Eye (tissue), 1 donor: ENCODE measurements around the gene CFC1B.
"Not testable (repeated sequence)": the region's sequence is repeated elsewhere in the genome, so short reads cannot be mapped to it uniquely, and the experiment has no call there.

Experiments used
- DNase-seq: peaks from one replicate; pipeline ENCODE4 v3.0.0-alpha.2; 2015

CFC1B gene

DNA sequence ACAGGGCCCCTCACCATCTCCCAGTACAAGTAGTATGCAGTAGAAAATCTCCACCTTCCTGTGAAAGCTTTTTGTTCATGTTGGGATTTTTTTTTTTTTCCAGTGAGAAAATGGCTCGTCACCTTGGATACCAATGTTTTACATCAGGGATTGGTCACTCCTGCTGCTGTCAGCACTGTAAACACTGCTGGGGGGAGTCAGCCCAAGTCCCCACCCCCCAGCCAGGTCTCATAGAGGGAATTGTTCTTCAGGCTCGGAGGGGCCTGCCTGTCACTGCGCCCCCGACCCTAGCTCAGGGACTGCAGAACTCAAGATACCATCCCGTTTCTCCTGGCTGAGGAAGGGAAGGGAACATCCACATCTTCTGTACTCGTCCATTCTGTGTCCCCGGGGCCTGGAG lies at the start of gene CFC1B:
TSS of gene CFC1B (plus strand) at position 231 of the 400 bp plus-strand sequence. CDS start 263 bp downstream, outside the sequence.
- DNase-seq = not testable (repeated sequence)

DNA sequence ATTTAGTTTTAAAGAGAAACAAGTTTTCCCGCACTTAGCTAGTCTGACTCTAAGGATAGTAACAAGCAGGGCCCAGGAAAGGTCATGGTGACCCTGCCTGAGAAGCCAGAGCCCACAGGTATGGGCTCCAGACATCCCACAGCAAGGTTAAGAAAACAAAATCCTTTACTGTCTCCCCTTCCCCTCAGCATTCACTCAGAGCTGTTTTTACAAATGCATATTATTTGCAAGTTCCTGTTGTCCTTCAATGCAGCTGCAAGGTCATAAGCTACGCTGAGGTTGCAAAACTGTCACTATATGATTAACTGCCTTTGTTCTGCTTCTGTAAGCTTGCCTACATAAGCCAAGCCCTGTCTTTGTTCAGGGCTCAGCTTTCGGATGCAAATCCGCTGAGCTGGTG lies 29.9 kb upstream of the CFC1B start:
- DNase-seq = not testable (repeated sequence)

DNA sequence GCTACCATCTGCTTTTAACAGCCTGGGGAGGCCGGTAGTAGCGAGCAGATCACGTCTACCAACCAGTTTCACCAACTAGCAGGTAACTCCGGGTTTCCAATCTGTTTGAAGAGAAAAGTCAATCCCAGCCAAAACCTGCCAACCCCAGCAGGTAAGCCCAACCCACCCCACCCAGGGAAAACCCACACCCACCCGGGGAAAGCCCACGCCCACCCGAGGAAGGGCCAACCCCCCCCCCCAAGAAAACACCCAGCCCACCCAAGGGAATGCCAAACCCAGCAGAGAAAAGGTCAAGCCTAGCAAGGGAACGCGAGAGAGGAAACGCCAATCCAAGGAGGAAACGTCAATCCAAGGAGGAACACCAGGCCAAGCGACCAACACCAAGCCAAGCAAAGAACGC lies 11.8 kb upstream of the CFC1B start, which contains the start of gene POTEI:
TSS of gene POTEI (minus strand) at position 101 of the 400 bp plus-strand sequence. CDS start at position 8, 93 bp downstream.
- not testable (repeated sequence) for DNase-seq

DNA sequence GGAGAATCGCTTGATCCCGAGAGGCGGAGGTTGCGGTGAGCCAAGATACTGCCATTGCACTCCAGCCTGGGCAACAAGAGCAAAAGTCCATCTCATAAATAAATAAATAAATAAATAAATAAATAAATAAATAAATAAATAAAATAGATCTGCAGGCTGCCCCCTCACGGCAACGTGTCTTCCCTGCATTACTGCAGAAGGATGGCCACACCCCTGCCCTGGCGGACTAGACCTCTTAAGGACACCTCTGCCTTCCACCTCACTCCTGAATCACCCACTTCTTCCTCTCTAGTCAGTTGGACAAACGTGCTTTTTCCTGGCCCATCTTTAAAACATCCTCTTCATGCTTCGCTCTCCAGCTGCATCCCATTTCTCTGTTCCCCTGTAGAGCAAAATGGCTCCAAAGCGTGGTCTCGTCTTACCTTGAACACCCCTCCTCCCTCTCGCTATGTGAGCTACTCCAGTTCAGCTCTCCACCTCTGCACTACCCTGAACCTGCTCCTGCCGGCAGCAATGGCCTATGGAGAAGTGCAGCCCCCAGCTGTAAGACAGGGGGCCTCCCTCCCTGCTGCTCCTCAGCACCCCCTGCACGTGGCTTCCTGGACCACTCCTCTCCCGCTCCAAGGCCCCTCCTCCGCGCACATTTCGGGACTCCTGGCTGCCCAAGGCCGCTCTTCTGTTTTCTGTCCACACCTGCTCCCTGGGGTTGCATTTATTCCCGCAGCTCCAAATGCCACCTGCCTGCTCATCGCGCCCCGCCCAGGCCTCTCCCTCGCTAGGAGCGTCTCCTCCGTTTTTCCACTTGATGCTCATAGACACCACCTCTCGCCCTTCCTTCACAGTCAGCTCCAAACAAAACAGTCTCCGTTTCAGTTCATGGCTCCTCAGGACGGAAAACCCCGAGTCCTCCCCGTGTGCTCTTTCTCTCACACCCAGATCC lies 9.9 kb upstream of the CFC1B start:
- DNase-seq = not testable (repeated sequence)

- not testable (repeated sequence) for DNase-seq
These were observed 9.1 kb upstream of the CFC1B start for GRCh38 chr2:130511747-130512451.

DNA sequence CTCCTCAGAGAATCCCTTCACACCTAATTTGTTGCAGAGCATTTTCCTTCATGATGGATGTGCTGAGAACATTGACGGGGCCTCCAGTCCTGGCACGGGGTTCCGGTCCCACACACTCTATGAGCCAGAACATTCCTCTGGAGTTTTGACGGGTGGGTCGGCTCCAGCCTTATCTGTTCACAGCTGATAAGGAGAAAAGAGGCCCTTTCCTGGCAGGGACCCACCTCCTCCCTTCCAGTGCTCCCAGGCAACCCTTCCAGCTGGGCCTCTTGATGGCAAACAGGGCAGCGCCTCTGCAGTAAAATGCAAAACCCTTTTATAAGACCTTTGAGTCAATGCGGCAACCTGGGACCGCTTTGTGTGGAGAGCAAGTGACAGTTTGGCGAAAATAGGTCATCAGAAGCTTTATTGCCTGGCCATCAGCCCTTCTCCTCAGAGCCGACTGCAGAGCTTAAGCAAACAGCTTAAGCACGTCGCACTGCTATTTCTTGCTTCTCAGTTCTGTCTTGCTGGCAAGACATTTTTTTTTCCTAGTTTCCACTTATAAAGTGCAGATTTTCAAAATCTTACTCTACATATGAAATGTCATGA lies 2.4 kb upstream of the CFC1B start:
- DNase-seq = not testable (repeated sequence)

DNA sequence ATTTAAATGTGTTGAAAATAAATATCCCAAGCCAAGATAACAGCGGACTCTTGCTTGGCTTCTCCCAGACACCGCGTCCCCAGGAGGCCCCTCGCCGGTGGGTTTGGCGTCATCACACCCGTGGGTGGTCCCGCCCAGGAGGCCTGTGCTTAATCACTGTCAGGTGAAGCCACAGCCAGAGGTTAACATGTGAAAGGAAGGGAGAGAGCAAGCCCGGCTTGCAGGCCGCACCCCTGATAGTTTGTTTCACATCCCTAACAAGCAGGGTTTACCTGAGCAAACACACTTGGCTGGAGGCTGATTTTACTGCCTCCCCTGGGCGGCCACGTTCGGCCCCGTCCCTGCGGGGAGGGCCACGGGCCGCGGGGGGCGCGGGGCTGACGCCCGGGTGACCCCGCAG lies 1.4 kb downstream of the CFC1B start:
- not testable (repeated sequence) for DNase-seq

GRCh38 chr2:130527365-130527967 lies 6.4 kb downstream of the CFC1B start:
- not testable (repeated sequence) for DNase-seq

- not testable (repeated sequence) for DNase-seq
These were observed 8.5 kb downstream of the CFC1B start for GRCh38 chr2:130529545-130529944.

- not testable (repeated sequence) for DNase-seq
These were observed 9.2 kb downstream of the CFC1B start for GRCh38 chr2:130530212-130530611.

- DNase-seq = not testable (repeated sequence)
These were observed 10.2 kb downstream of the CFC1B start for GRCh38 chr2:130531225-130531624.

DNA sequence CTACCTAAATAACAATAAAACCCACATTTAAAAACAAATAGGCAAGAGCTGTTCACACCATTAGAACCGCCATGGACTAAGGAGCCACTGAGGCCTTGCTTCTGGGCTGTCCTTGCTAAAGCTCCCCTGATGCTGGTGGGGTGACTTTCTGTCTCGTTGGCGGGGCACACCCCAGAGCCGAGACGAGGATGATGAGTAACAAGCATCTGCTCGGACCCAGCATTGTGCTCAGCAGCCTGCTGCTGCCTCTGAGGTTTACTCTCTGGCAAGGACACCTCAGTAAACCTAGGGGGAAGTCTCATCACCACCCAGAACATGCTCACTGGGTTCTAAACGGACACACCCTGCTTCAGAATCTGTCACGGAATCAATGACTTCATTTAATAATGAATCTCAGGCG lies 10.7 kb downstream of the CFC1B start:
- not testable (repeated sequence) for DNase-seq

DNA sequence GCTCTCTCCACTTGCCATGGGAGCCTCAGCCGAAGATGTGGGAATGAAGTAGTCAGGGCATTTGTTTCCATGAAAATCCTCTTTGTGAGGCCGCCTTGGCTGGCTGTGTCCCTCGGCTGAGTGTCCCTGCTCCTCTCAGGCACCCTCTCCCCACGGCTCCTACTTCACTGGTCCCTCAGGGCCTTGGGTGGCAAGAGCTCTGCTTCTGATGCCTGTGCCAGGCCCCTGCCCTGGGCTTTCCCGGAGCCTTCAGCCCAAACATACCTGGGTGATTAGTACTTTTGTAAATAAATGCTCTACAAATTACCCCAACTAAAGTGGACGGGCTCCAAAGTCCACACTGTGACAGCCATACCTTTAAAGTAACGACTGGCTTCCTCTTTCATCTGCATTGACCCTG lies 15.6 kb downstream of the CFC1B start:
- DNase-seq = not testable (repeated sequence)

DNA sequence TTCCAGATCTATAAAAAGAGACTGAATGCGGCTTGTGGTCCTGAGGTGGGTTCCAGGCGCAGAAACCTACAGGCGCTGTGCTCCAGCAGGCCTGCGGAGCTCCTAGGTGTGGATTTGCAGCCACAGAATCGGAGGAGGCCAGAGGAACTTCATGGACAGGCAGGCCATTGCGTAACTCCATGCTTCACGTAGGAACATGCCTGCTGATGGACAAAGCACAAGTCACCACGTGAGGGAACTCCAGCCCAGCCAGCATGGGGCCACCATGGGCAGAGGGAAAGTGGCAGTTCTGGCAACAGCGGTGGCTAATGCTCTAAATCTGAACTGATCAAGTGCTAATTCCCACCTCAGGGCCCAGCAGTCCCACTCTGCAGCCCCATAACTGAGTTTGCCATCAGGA lies 17.2 kb downstream of the CFC1B start:
- DNase-seq = not testable (repeated sequence)

GRCh38 chr2:130542789-130543188 lies 21.8 kb downstream of the CFC1B start:
- not testable (repeated sequence) for DNase-seq

DNA sequence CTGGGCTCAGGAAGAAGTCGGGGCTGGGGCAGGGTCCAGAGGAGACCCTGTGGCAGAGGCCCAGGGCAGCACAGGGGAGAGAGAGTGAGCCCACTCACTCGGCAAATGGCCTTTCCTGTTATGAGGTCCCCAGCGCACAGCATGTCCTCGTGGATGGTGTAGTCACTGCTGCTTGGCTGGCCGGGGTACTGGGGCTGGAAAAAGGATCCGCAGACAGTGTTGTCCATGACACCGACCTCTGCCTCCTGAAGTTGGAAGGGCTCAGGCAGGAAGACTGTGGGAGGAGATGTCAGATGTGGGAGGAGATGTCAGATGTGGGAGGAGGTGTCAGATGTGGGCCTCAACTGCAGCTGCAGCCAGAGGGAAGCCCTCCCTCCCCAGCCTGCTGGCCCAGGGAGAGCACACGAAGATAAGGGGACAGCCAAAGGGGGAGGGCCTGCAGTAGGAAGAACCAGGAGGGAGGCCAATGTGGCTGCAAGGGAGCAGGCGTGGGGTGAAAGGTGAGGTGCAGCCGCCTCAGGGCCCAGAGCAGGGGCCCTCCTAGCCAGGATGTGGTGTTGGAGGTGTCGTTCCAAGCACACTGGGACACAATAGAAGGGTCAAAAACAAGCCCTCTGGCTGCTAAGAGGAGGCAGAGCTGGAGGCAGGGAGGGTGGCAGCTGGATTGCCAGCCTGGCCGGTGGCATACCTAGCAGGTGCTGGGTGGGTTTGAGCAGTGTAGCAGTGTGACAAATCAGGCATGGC lies 22.9 kb downstream of the CFC1B start:
- not testable (repeated sequence) for DNase-seq

- not testable (repeated sequence) for DNase-seq
These were observed 24.0 kb downstream of the CFC1B start for GRCh38 chr2:130544978-130545377.

DNA sequence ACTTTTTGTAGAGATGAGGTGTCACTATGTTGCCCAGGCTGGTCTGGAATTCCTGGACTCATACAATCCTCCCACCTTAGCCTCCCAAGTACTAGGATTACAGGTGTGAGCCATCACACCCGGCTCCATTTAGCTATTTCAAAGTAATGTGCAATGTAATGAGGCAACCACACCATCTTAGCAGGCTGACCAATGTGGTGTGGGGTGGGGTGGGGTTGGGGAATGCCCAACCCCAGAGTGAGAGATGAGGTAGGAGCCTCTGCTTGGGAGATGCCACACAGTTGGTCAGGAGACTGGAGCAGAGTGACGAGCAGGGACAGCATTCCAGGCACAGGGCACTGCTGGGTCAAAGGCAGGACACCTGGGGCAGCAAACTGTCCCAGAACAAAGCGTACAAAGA lies 27.4 kb downstream of the CFC1B start:
- DNase-seq = not testable (repeated sequence)

GRCh38 chr2:130549475-130549874 lies 28.5 kb downstream of the CFC1B start:
- not testable (repeated sequence) for DNase-seq

GRCh38 chr2:130554178-130554577 lies 33.2 kb downstream of the CFC1B start:
- DNase-seq = not testable (repeated sequence)

- not testable (repeated sequence) for DNase-seq
These were observed 35.4 kb downstream of the CFC1B start for GRCh38 chr2:130556441-130556840.

DNA sequence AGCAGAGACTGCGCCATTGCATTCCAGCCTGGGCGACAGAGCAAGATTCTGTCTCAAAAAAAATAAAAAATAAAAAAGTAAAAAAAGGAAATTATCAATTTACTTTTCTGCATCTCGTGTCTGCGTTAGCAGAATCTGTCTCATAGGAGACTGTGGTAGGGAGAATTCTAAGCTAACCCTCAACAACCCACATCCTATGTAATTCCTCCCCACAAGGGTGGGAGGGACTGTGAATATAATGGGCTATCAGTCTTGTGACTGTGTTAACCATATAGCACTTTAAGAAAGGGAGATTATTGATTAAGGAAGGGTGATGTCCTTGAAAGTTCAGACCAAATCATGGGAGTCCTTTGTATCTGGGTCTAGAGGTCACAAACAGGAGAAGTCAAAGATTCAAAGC lies 45.1 kb downstream of the CFC1B start:
- DNase-seq = not testable (repeated sequence)
